ENCODE data around the gene AHRR. TPM values are rescaled to one million over a fixed set of nuclear protein-coding genes. Genes with fewer than 3 reads are reported as not detected.

The AHRR gene
- total and polyA plus RNA-seq, 10 of the 15 experiments (the other 5 are each of a cell fraction or from before 2014, with no cell fraction given): 0.90 to 35.2 (median 19.2) TPM

GRCh38 chr5:483434-484140 is 162.1 kb downstream of the AHRR start:
- ChIA-PET POLR2A (no interaction called here), CTCF (no interaction called here)
- TF ChIP-seq ASH2L (IDR thresholded peaks at IDR 0.05; ENCODE audit: borderline replicate concordance, low read depth) (no peak), YY1 (IDR thresholded peaks at IDR 0.05; ENCODE audit: low read depth, low read length) (no peak), EP300 (IDR thresholded peaks at IDR 0.05; ENCODE audit: borderline replicate concordance in 1 of 2, control insufficient read depth in 1 of 2, low read depth in 2 of 2, low read length in 2 of 2) (no peak), DPF2 (IDR thresholded peaks at IDR 0.05) (no peak), FOXM1 (IDR thresholded peaks at IDR 0.05; ENCODE audit: low read depth, low read length) (no peak), RELB (IDR thresholded peaks at IDR 0.05; ENCODE audit: low read depth) (no peak), SMAD5 (IDR thresholded peaks at IDR 0.05; ENCODE audit: low read depth) (no peak), CBX3 (IDR thresholded peaks at IDR 0.05; ENCODE audit: borderline replicate concordance, low read depth) (no peak)
- TF ChIP-seq, protein P1, sequence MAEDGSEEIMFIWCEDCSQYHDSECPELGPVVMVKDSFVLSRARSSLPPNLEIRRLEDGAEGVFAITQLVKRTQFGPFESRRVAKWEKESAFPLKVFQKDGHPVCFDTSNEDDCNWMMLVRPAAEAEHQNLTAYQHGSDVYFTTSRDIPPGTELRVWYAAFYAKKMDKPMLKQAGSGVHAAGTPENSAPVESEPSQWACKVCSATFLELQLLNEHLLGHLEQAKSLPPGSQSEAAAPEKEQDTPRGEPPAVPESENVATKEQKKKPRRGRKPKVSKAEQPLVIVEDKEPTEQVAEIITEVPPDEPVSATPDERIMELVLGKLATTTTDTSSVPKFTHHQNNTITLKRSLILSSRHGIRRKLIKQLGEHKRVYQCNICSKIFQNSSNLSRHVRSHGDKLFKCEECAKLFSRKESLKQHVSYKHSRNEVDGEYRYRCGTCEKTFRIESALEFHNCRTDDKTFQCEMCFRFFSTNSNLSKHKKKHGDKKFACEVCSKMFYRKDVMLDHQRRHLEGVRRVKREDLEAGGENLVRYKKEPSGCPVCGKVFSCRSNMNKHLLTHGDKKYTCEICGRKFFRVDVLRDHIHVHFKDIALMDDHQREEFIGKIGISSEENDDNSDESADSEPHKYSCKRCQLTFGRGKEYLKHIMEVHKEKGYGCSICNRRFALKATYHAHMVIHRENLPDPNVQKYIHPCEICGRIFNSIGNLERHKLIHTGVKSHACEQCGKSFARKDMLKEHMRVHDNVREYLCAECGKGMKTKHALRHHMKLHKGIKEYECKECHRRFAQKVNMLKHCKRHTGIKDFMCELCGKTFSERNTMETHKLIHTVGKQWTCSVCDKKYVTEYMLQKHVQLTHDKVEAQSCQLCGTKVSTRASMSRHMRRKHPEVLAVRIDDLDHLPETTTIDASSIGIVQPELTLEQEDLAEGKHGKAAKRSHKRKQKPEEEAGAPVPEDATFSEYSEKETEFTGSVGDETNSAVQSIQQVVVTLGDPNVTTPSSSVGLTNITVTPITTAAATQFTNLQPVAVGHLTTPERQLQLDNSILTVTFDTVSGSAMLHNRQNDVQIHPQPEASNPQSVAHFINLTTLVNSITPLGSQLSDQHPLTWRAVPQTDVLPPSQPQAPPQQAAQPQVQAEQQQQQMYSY (CRISPR knock-in tag; IDR thresholded peaks at IDR 0.05): no peak
- TF ChIP-seq, protein P2, sequence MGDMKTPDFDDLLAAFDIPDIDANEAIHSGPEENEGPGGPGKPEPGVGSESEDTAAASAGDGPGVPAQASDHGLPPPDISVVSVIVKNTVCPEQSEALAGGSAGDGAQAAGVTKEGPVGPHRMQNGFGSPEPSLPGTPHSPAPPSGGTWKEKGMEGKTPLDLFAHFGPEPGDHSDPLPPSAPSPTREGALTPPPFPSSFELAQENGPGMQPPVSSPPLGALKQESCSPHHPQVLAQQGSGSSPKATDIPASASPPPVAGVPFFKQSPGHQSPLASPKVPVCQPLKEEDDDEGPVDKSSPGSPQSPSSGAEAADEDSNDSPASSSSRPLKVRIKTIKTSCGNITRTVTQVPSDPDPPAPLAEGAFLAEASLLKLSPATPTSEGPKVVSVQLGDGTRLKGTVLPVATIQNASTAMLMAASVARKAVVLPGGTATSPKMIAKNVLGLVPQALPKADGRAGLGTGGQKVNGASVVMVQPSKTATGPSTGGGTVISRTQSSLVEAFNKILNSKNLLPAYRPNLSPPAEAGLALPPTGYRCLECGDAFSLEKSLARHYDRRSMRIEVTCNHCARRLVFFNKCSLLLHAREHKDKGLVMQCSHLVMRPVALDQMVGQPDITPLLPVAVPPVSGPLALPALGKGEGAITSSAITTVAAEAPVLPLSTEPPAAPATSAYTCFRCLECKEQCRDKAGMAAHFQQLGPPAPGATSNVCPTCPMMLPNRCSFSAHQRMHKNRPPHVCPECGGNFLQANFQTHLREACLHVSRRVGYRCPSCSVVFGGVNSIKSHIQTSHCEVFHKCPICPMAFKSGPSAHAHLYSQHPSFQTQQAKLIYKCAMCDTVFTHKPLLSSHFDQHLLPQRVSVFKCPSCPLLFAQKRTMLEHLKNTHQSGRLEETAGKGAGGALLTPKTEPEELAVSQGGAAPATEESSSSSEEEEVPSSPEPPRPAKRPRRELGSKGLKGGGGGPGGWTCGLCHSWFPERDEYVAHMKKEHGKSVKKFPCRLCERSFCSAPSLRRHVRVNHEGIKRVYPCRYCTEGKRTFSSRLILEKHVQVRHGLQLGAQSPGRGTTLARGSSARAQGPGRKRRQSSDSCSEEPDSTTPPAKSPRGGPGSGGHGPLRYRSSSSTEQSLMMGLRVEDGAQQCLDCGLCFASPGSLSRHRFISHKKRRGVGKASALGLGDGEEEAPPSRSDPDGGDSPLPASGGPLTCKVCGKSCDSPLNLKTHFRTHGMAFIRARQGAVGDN (IDR thresholded peaks at IDR 0.05): no peak
- TF ChIP-seq, protein P3, sequence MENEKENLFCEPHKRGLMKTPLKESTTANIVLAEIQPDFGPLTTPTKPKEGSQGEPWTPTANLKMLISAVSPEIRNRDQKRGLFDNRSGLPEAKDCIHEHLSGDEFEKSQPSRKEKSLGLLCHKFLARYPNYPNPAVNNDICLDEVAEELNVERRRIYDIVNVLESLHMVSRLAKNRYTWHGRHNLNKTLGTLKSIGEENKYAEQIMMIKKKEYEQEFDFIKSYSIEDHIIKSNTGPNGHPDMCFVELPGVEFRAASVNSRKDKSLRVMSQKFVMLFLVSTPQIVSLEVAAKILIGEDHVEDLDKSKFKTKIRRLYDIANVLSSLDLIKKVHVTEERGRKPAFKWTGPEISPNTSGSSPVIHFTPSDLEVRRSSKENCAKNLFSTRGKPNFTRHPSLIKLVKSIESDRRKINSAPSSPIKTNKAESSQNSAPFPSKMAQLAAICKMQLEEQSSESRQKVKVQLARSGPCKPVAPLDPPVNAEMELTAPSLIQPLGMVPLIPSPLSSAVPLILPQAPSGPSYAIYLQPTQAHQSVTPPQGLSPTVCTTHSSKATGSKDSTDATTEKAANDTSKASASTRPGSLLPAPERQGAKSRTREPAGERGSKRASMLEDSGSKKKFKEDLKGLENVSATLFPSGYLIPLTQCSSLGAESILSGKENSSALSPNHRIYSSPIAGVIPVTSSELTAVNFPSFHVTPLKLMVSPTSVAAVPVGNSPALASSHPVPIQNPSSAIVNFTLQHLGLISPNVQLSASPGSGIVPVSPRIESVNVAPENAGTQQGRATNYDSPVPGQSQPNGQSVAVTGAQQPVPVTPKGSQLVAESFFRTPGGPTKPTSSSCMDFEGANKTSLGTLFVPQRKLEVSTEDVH (IDR thresholded peaks at IDR 0.05; ENCODE audit: low read depth, partially characterized antibody): no peak

More at GRCh38 chr5:483434-484140, 162.1 kb downstream of the AHRR start:
- RAD21 ChIA-PET (ENCODE audit: unreplicated experiment): no interaction called here
- ATAC-seq (no peak), DNase-seq (ENCODE audit: low read depth, low spot score) (no peak), FAIRE-seq (no peak)
- Histone ChIP-seq H3K9ac (ENCODE audit: control insufficient read depth, insufficient read depth, low read length) (no peak overlapping the region), H3K27me3 (replicated peaks in 1 of 2; ENCODE audit: control insufficient read depth in 2 of 2, insufficient read depth in 2 of 2, low read length in 1 of 2) (no peaks in the 10 kb centered on the region), H3K36me3 (ENCODE audit: control insufficient read depth in 2 of 2, insufficient read depth in 2 of 2, low read length in 1 of 2) (no peaks in the 10 kb centered on the region), H3K4me1 (ENCODE audit: control insufficient read depth, insufficient read depth, low read length) (no peaks in the 10 kb centered on the region), H3K4me3 (no peak overlapping the region), H2AFZ (ENCODE audit: control insufficient read depth, low read depth, low read length) (no peak overlapping the region), H3K27ac (ENCODE audit: control insufficient read depth, insufficient read depth) (no peak overlapping the region), H3K79me2 (ENCODE audit: control insufficient read depth, insufficient read depth, low read length) (no peaks in the 10 kb centered on the region), H3K9me3 (replicated peaks; ENCODE audit: control insufficient read depth, insufficient read depth, low read length) (no peaks in the 10 kb centered on the region), H4K20me1 (ENCODE audit: control insufficient read depth, insufficient read depth) (no peaks in the 10 kb centered on the region), H3K4me2 (ENCODE audit: control insufficient read depth, insufficient read depth) (no peak overlapping the region)
- in situ Hi-C loops (cut with MboI) (no loop called here), intact Hi-C loops (cut with micrococcal nuclease; ENCODE audit: unreplicated experiment) (no loop called here)
- BruUV-seq (replicated peaks): no TSS peak
- SMC1A ChIA-PET (ENCODE audit: uncharacterized antibody, unreplicated experiment): no interaction called here
- WGBS (ENCODE audit: insufficient coverage, insufficient replicate concordance, low lambda C conversion rate, missing lambda C conversion rate): 14% methylated on average over 34 of the region's 34 CpGs

Measured in GM12878 (cell line).